Camera-type eye (tissue), 1 donor: Measurements from ENCODE around the gene PDPN. TPM values are rescaled to one million over a fixed set of nuclear protein-coding genes. Genes with fewer than 3 reads are reported as not detected.

Source experiments
- total RNA-seq: library from RNA; depleted of rRNA; stranded (reverse); fragments of >200 nt; gene quantifications from one replicate; pipeline ENCODE4 v1.2.3, GENCODE V29; 2014

PDPN gene
- 14.1 TPM for total RNA-seq

GRCh38 chr1:13583595-13583965, at the start of gene PDPN:
TSS of gene PDPN (plus strand) at chr1:13583832. CDS start at chr1:13584034, 202 bp downstream.

Other genes with a start within 250 kb of the PDPN start
- not detected for gene PRAMEF14, start 236.7 kb upstream of the PDPN start, total RNA-seq
- not detected for gene PRAMEF19, start 211.9 kb upstream of the PDPN start, total RNA-seq
- gene PRAMEF17, start 194.2 kb upstream of the PDPN start, total RNA-seq = not detected
- not detected for gene PRAMEF20, start 173.4 kb upstream of the PDPN start, total RNA-seq
- gene LRRC38, start 69.8 kb upstream of the PDPN start, total RNA-seq = 1.6 TPM
- gene PRDM2, start 116.4 kb downstream of the PDPN start, total RNA-seq = 42.0 TPM